Measurements from ENCODE around the gene MAP3K20. TPM values are rescaled to one million over a fixed set of nuclear protein-coding genes. Genes with fewer than 3 reads are reported as not detected.

MAP3K20 gene
- total and polyA plus RNA-seq, 2 of the 8 experiments (the other 6 are each of a cell fraction or from before 2014, with no cell fraction given) = 3.1 to 11.1 TPM

DNA sequence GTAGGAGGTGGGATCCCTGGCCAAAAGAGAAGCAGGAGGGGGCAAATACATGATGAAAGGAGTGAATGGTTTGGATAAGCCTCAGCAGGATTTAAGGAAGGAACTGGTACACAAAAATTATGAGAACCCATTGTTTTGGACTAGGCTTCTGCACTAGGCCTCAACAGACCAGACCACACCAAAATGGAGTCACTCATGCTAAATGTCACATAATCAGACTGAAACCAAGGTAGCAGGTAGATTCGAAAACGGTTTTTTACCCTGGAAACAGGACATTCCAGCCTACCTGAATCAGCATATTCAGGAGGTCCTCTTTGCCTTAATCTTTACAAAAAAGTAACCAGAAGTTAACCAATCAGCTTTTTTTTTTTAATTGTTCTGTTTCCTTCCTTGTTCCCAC, 229.7 kb downstream of the MAP3K20 start:
- Histone ChIP-seq H3K4me1 (replicated peaks in 1 of 4; ENCODE audit: control insufficient read depth in 3 of 4, insufficient read depth in 4 of 4, low read length in 3 of 4) (peaks cover 4 to 25% (median 7%) of the 10 kb centered on the region in 4 experiments; a peak in 6 of 7 replicates), H3K9ac (replicated peaks in 1 of 4; ENCODE audit: extremely low read depth in 1 of 4, low read depth in 3 of 4, low read length in 3 of 4) (no peak overlapping the region), H4K20me1 (replicated peaks in 1 of 2; ENCODE audit: control insufficient read depth in 1 of 2, insufficient read depth in 2 of 2, low read length in 2 of 2) (no peaks in the 10 kb centered on the region), H3K79me1 (ENCODE audit: low read depth, low read length) (no peaks in the 10 kb centered on the region), H4K5ac (ENCODE audit: insufficient read length, low read depth, low read length) (no peak overlapping the region), H3K27me3 (replicated peaks in 1 of 4; ENCODE audit: control insufficient read depth in 3 of 4, extremely low read depth in 1 of 4, insufficient read depth in 3 of 4, low read length in 3 of 4) (no peaks in the 10 kb centered on the region), H2BK15ac (ENCODE audit: low read length) (no peak overlapping the region), H3K27ac (ENCODE audit: low read depth, low read length) (no peak overlapping the region), H3K18ac (ENCODE audit: extremely low read depth, low read length) (no peak overlapping the region), H2BK20ac (ENCODE audit: low read length) (no peak overlapping the region), H2AFZ (ENCODE audit: low read length) (no peak overlapping the region), H2AK5ac (ENCODE audit: low read depth, low read length) (peak overlapping the region; percentile 44; the same call in 1 of the 2 replicates), H2BK120ac (replicated peaks; ENCODE audit: low read depth, low read length) (peak overlapping the region; percentile 29), H2BK5ac (ENCODE audit: low read depth, low read length) (peak overlapping the region; percentile 84; the same call in 1 of the 2 replicates), H3K56ac (replicated peaks; ENCODE audit: insufficient read length, low read depth, low read length) (no peak overlapping the region), H4K8ac (ENCODE audit: extremely low read depth, insufficient read depth, low read length) (no peak overlapping the region), H3K4me3 (ENCODE audit: extremely low read depth in 1 of 4, insufficient read depth in 2 of 4, low read depth in 3 of 4, low read length in 4 of 4) (no peak overlapping the region), H3K14ac (ENCODE audit: insufficient read length) (no peak overlapping the region), H2BK12ac (ENCODE audit: low read depth, low read length) (no peak overlapping the region), H3K23ac (ENCODE audit: insufficient read length) (no peak overlapping the region), H4K91ac (replicated peaks; ENCODE audit: insufficient read length, low read length) (no peak overlapping the region), H3K23me2 (ENCODE audit: low read depth, low read length) (no peaks in the 10 kb centered on the region; the same call in 1 of the 2 replicates), H3K79me2 (ENCODE audit: control insufficient read depth in 1 of 2, insufficient read depth in 2 of 2, low read length in 2 of 2) (no peaks in the 10 kb centered on the region), H3K4ac (replicated peaks; ENCODE audit: insufficient read length, low read depth, low read length) (no peak overlapping the region), H3K4me2 (ENCODE audit: insufficient read depth in 1 of 2, low read depth in 2 of 2, low read length in 2 of 2) (no peak overlapping the region), H3K36me3 (ENCODE audit: control insufficient read depth in 2 of 4, insufficient read depth in 4 of 4, low read length in 3 of 4) (0 out of 8 replicates have a peak, but pooled peaks cover 0 to 4% (median 0%) of the 10 kb centered on the region in 4 experiments), H3K9me3 (ENCODE audit: insufficient read depth in 2 of 2, low read depth in 1 of 2, low read length in 1 of 2) (peaks cover 6 to 8% of the 10 kb centered on the region in 2 experiments)
- FAIRE-seq (no peak), DNase-seq (ENCODE audit: low read depth in 1 of 2, low spot score in 2 of 2) (no peak)
- ChIA-PET POLR2A (ENCODE audit: partially characterized antibody) (no interaction called here), CTCF (ENCODE audit: partially characterized antibody) (no interaction called here)
- TF ChIP-seq POU5F1 (IDR thresholded peaks at IDR 0.05; ENCODE audit: low read depth, low read length) (no peak), TEAD4 (IDR thresholded peaks at IDR 0.05; ENCODE audit: low read depth, low read length) (no peak), SRF (IDR thresholded peaks at IDR 0.05; ENCODE audit: low read depth, low read length) (no peak), CHD1 (IDR thresholded peaks at IDR 0.05; ENCODE audit: low read depth, low read length) (no peak), JUND (IDR thresholded peaks at IDR 0.05; ENCODE audit: low read length) (no peak), CBX5 (IDR thresholded peaks at IDR 0.05; ENCODE audit: low read depth, low read length) (no peak), RXRA (IDR thresholded peaks at IDR 0.05; ENCODE audit: insufficient read depth, low read depth, low read length) (no peak), RAD21 (IDR thresholded peaks at IDR 0.05 in 1 of 2, conservative IDR thresholded peaks at IDR 0.05 in 1 of 2; ENCODE audit: low read depth in 2 of 2, low read length in 2 of 2) (no peak), BRCA1 (IDR thresholded peaks at IDR 0.05; ENCODE audit: low read depth, low read length) (no peak), BACH1 (IDR thresholded peaks at IDR 0.05; ENCODE audit: low read length) (no peak)
- TF ChIP-seq, protein P1, sequence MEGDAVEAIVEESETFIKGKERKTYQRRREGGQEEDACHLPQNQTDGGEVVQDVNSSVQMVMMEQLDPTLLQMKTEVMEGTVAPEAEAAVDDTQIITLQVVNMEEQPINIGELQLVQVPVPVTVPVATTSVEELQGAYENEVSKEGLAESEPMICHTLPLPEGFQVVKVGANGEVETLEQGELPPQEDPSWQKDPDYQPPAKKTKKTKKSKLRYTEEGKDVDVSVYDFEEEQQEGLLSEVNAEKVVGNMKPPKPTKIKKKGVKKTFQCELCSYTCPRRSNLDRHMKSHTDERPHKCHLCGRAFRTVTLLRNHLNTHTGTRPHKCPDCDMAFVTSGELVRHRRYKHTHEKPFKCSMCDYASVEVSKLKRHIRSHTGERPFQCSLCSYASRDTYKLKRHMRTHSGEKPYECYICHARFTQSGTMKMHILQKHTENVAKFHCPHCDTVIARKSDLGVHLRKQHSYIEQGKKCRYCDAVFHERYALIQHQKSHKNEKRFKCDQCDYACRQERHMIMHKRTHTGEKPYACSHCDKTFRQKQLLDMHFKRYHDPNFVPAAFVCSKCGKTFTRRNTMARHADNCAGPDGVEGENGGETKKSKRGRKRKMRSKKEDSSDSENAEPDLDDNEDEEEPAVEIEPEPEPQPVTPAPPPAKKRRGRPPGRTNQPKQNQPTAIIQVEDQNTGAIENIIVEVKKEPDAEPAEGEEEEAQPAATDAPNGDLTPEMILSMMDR (IDR thresholded peaks at IDR 0.05; ENCODE audit: control extremely low read depth in 1 of 3, insufficient read depth in 1 of 3, low read depth in 1 of 3, low read length in 3 of 3) = no peak
- 90% methylated on average over 2 of the region's 2 CpGs; no CpG with 5 or more reads in 1 of the 2 experiments for WGBS, 2 experiments (ENCODE audit: extremely low coverage in 1 of 2, insufficient coverage in 1 of 2, insufficient read length in 1 of 2, insufficient replicate concordance in 2 of 2, low coverage in 1 of 2, low lambda C conversion rate in 2 of 2, missing lambda C conversion rate in 1 of 2)

All from H1 (cell line).